Right ventricle myocardium superior (tissue), 1 donor: ENCODE data around the gene FGR. TPM values are rescaled to one million over a fixed set of nuclear protein-coding genes. Genes with fewer than 3 reads are reported as not detected.
"Not testable (repeated sequence)": the region's sequence is repeated elsewhere in the genome, so short reads cannot be mapped to it uniquely, and the experiment has no call there.

Experiments
- ATAC-seq: fragments of 200-7000 bp; cut with Tn5 transposase; one replicate; pipeline ENCODE4 v1.9.1; 2020; ENCODE audit warnings: mild to moderate bottlenecking; ENCODE audit not compliant: poor library complexity
- DNase-seq: peaks from one replicate; pipeline ENCODE4 v3.0.0-alpha.2; 2020
- intact Hi-C: fragments of 100-400 bp; cut with DNase I; formaldehyde crosslinking; loops from one replicate; pipeline ENCODE4 v1.11.2; 2022
- total RNA-seq: library from RNA; stranded (reverse); fragmentation: NEBNext Ultra II Directional; extraction: Animal tissue kit (Norgen Biotek cat#: 25700); gene quantifications from one replicate; pipeline ENCODE4 v1.2.1, GENCODE V29; 2021
- donor health status: DM: no; HTN: yes; CAD: no; lungs with severe emphysema.

Gene FGR
- total RNA-seq, 1 donor from 2014 or later = 3.7 TPM

GRCh38 chr1:27624467-27625178, 10.4 kb downstream of the FGR start:
- no peak for DNase-seq
- intact Hi-C loops = no loop called here
- ATAC-seq = no peak

DNA sequence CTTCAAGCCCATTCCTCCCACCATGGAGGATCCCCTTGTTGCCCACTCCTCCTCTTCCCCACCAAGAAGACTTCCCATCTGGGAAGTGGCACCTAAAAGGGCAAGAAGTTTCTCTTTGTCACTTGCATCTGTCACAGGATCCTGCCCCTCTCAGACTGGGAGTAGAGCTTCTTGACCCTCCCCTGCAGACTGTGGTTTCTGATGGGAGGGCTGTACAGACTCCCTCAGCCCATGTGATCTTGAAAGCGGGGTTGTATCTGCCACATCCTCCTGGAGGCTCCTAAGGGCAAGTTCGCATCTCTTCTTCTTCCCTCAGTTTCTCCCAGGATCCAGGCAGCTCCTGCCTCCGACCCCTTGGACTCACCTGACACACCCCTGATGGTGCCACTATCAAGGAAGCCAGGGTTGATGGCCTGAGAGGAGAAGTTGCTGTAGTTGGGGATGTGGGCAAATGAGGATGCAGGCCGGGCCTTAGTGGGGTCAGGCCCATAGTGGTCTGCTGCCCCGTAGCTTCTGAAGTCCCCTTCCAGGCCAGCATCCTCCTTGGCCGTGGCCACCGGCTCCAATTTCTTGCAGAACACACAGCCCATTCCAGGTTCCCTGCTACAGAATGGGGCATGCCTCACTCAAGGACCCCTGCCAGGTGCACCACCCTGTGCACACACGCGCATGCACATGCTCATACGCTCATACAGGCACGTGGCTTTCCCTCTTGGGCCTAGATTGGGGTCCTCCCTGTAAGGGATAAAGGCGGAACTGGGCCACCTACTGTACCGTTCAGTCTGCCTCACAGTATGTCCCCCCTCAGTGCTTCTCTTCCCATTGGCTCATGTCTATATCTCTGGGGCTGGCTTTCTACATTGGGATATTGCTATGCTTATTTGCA, 11.4 kb downstream of the FGR start:
- DNase-seq (no peak), ATAC-seq (no peak)
- intact Hi-C loops = no loop called here

- ATAC-seq = no peak
- no peak for DNase-seq
- intact Hi-C loops = no loop called here
Measured at GRCh38 chr1:27622828-27623227, 12.2 kb downstream of the FGR start.

DNA sequence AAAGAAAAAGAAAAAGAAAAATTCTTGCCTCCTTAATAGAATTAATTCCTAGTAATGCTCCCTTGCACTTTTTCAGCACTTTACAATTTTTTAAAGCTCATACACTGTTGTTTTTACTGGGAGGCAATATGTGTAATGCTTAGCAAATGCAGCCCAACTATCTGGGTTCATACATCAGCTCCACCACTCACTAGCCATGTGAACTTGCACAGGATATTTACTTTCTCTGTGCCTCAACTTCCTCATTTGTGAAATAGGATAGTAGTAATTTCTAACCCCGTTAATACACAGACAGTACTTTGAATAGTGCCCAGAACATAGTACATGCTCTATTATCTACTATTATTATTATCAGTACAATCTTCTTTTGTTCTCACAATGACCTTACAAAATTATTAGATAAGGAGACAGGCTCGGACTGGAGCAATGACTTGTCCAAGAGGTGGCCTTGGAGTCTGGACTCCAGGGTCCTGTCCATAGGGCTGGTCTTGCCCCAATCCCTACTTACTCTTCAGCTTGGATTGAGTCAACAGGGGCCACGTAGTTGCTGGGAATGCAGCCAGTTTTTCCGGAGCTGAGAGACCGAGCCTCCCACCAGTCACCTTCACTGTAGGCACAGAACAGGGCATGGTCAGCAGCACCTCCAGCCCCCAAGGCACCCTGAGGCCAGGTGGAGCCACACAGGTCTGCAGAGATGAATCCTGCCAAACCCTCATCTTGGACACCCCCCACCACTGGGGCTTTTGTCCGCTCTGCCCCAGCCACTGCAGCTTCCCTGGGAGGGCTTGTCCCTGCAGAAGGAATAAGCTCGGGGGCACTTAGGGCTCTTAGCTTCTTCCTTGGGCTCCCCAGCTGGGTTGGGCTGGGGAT, 13.7 kb downstream of the FGR start:
- ATAC-seq (peak; percentile 9), DNase-seq (peak; percentile 46)
- intact Hi-C loops = no loop called here

GRCh38 chr1:27619782-27620438, 15.1 kb downstream of the FGR start:
- DNase-seq = peak; percentile 6
- intact Hi-C loops, ATAC-seq: not testable (repeated sequence)

DNA sequence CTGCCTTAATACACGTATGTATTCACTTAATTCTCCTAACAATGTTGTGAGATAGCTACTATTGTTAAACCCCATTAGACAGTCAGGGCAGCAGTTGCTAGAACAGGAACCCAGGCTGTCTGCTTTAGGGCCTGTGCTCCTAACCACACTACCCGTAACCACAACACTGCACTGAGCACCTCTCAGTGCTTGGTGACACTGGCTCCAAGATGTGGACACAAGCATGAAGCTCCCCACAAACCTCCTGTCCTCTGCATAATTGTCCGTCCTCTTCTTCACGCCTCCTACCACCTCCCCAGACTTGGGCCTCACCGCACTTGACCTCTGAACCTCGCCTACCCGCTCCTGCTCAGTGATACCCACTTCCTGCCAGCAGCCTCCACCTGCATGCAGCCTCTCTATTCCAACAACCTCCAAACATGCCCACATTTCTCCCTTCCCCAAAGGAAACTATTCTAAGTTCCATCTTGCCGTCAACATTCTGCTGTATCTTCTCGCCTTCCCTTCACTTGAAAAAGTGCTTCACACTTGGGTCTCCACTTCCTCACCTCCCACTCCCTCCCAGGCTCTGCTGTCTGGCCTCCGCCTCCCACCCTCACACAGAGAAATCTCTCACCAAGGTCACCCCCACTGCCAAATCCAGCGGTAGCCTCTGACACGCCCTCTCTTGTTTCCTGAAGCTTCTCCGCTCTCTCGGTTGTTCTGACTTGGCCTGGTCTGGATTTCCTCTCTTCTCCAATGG, 16.5 kb downstream of the FGR start:
- DNase-seq (no peak), ATAC-seq (no peak)
- intact Hi-C loops = no loop called here

- no peak for ATAC-seq
- DNase-seq = no peak
- intact Hi-C loops = no loop called here
Measured at GRCh38 chr1:27617420-27617819, 17.6 kb downstream of the FGR start.

DNA sequence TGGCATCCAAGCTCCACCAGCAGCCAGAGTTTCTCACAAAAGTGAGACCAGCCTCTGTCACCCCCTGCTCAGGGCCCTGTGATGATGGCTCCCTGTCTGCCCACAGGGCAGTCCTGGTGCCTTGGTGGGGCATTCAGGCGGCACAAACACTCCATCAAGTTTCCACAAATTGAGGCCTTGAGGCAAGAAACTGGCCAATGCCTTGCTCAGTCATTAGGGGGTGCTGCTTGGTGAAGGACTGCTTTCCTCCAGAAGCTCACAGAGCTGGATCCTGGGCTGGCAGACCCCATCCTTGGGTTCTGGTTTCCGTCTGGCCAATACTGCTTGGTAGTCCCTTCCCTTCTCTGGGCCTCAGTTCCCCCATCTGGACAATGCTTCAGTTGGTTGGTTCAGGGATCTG, 18.5 kb downstream of the FGR start:
- no peak for ATAC-seq
- DNase-seq = peak; percentile 8
- intact Hi-C loops = no loop called here

- ATAC-seq = no peak
- DNase-seq = peak; percentile 37
- intact Hi-C loops = no loop called here
Measured at GRCh38 chr1:27615346-27616192, 19.4 kb downstream of the FGR start.

- intact Hi-C loops = no loop called here
- ATAC-seq (no peak), DNase-seq (no peak)
Measured at GRCh38 chr1:27614625-27615344, 20.2 kb downstream of the FGR start.

DNA sequence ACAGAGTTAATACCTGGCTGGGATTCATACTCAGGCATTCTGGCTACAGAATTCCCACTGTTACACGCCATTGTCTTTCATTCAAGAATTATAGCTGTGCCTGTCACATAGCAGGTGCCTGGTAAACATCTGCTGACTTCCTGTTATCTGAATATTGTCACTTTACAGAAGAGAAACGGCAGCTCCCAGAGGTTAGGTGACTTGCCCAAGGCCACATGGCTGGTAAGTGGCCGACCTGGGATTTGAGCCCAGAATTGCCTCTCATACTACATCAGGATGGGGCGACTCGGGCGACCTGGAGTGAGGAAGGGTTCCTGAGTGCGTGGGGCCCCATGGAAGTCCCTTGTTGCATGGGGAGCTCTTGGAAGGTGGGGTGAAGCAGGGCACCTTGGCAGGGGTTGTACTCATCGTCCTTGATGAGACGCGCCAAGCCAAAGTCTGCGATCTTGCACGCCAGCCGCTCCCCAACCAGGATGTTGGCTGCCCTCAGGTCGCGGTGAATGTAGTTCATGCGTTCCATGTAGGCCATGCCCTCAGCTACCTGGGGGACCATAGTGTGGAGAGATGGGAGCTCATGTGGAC, 20.9 kb downstream of the FGR start:
- intact Hi-C loops = no loop called here
- no peak for DNase-seq

GRCh38 chr1:27612718-27613117, 22.3 kb downstream of the FGR start:
- intact Hi-C loops = no loop called here
- ATAC-seq (no peak), DNase-seq (no peak)

More for the DNA sequence above, 20.9 kb downstream of the FGR start:
- no peak for ATAC-seq

DNA sequence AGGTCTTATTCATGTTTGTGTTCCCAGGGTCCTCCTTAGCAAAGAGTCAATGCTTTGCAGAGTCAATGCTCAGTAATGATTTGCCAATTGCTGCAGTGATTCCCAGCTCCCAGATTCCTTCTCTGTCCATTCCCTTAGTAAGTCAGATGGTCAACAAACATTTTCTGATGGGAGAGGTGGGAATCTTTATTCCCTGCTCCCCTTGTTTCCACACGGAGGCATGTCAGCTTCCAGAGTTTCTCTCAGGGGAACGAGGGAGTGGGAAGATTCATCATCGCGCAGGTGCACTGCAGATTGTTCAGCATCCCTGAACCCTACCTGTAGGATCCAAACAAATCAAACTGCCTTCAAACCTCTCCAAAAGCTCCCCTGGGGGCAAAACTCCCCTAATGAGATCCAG, 23.5 kb downstream of the FGR start:
- intact Hi-C loops = loop anchor here (2.0 kb wide), 1 partner anchor 49 kb away; no protein-coding TSS in a partner anchor
- ATAC-seq (no peak), DNase-seq (no peak)

DNA sequence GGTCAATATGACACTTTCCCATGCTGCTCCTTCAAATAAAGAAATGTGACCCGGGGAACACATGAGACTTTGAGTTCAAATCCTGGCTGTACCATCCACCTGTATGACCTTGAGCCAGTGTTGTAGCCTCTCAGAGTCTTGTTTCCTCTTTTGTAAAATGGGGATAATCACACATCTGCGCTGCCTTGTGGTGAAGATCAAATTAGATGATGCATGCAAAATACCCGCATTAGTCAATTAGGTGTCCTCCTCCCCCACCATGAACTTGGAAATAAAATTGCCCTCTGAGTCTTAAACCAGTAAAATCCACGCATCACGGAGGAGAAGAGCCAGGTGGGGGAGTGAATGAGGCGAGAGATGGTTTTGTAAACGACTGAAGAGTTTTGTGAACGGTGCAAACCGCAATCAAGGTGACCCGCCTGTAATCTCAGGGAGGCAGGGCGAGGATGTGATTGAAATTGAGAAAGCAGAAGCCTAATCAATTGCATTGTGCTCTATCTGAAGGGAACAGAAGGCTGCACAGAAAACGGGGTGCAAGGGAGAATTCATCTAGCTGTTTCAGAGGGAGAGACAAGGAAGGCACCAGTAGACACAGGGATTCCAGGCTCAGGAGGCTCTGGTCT, 25.3 kb downstream of the FGR start:
- no peak for ATAC-seq
- intact Hi-C loops = loop anchor here (2.0 to 5.0 kb wide), 3 partner anchors 51 to 312 kb away; no protein-coding TSS in a partner anchor
- DNase-seq = no peak

- DNase-seq (peak; percentile 10), ATAC-seq (no peak)
- intact Hi-C loops = loop anchor here (5.0 kb wide), 2 partner anchors 207 to 312 kb away; no protein-coding TSS in a partner anchor
Measured at GRCh38 chr1:27609210-27609555, 25.8 kb downstream of the FGR start.
